ENCODE data around the gene DNMBP.

GRCh38 chr10:99875473-99875872 lies 134.3 kb downstream of the DNMBP start:
- TF ChIP-seq CTCF (conservative IDR thresholded peaks at IDR 0.05; ENCODE audit: low read depth in 2 of 2) (no peak), ZNF114 (CRISPR knock-in tag; IDR thresholded peaks at IDR 0.05) (no peak), EZH2 (IDR thresholded peaks at IDR 0.05; ENCODE audit: low read depth, unreplicated experiment) (no peak), POLR2AphosphoS5 (IDR thresholded peaks at IDR 0.05; ENCODE audit: low read depth) (no peak), JUNB (IDR thresholded peaks at IDR 0.05; ENCODE audit: unreplicated experiment) (no peak), STAT1 (IDR thresholded peaks at IDR 0.05; ENCODE audit: unreplicated experiment) (no peak), CREB1 (CRISPR knock-in tag; IDR thresholded peaks at IDR 0.05; ENCODE audit: low read depth) (no peak)
- TF ChIP-seq, protein P1, sequence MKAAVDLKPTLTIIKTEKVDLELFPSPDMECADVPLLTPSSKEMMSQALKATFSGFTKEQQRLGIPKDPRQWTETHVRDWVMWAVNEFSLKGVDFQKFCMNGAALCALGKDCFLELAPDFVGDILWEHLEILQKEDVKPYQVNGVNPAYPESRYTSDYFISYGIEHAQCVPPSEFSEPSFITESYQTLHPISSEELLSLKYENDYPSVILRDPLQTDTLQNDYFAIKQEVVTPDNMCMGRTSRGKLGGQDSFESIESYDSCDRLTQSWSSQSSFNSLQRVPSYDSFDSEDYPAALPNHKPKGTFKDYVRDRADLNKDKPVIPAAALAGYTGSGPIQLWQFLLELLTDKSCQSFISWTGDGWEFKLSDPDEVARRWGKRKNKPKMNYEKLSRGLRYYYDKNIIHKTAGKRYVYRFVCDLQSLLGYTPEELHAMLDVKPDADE (IDR thresholded peaks at IDR 0.05), result no peak
- TF ChIP-seq, protein P2, sequence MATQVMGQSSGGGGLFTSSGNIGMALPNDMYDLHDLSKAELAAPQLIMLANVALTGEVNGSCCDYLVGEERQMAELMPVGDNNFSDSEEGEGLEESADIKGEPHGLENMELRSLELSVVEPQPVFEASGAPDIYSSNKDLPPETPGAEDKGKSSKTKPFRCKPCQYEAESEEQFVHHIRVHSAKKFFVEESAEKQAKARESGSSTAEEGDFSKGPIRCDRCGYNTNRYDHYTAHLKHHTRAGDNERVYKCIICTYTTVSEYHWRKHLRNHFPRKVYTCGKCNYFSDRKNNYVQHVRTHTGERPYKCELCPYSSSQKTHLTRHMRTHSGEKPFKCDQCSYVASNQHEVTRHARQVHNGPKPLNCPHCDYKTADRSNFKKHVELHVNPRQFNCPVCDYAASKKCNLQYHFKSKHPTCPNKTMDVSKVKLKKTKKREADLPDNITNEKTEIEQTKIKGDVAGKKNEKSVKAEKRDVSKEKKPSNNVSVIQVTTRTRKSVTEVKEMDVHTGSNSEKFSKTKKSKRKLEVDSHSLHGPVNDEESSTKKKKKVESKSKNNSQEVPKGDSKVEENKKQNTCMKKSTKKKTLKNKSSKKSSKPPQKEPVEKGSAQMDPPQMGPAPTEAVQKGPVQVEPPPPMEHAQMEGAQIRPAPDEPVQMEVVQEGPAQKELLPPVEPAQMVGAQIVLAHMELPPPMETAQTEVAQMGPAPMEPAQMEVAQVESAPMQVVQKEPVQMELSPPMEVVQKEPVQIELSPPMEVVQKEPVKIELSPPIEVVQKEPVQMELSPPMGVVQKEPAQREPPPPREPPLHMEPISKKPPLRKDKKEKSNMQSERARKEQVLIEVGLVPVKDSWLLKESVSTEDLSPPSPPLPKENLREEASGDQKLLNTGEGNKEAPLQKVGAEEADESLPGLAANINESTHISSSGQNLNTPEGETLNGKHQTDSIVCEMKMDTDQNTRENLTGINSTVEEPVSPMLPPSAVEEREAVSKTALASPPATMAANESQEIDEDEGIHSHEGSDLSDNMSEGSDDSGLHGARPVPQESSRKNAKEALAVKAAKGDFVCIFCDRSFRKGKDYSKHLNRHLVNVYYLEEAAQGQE (IDR thresholded peaks at IDR 0.05; ENCODE audit: unreplicated experiment), result no peak

All from GM23338 (cell line).